HG03097 (cell line): ENCODE results near the gene TXNDC2.

ENCODE experiments used
- ATAC-seq: cut with Tn5 transposase; IDR thresholded peaks from one replicate; pipeline ENCODE4 v1.9.1; 2021; ENCODE audit not compliant: unreplicated experiment, low FRiP score

TXNDC2 gene

DNA sequence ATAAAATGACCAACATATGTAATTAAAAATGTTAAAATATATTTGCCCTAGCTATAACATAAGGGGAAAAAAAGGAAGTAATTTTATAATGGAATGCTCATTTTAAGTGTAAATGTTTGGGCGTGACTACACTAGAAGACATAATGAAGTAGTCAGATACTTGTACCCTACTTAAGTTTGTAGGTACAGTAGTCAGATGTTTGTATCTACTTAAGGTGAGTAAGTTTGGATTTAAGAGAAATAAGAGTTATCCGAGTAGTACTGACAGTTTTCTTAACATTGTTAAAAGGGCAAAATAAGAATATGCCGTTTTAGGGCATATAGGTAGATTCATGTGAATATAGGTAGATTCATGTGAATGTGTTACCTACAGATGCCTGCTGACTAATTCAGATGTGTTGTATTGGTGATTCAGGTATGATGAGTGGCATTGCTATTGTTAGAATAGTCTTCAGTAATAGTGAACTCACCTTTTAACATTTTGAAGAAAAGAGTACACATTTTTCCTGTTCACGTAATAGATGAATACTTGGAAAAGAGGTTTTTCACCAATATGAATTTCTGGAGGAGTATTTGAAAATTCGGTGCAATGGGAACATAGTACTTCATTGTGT lies 43.0 kb downstream of the TXNDC2 start:
- no peak for ATAC-seq

DNA sequence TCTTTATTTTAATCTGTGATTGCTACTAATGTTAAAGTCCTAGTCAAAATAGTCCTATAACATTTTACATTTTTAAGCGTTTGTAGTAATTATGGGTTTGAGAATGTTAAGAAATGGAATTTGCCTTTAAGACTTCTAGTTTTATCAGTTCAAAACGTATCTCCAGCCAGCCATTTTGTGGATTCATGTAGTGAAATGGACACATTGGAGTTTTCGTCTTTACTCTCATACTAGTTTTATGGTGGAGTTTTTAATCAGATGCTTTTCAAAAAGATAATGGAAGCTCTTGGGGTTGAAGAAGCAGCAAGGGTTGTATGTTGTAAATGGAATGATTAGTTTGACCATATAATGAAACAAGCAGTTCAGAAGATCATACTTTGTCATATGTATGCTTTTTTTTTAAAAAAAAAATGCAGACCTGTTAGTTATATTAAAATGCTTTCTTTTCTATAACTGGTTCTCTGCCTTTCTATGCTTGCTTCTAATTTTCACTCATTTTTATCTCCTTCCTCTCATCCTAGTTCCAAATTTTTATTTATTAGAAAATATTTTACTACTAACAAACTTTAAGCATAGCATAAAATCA lies 44.6 kb downstream of the TXNDC2 start:
- ATAC-seq = no peak

DNA sequence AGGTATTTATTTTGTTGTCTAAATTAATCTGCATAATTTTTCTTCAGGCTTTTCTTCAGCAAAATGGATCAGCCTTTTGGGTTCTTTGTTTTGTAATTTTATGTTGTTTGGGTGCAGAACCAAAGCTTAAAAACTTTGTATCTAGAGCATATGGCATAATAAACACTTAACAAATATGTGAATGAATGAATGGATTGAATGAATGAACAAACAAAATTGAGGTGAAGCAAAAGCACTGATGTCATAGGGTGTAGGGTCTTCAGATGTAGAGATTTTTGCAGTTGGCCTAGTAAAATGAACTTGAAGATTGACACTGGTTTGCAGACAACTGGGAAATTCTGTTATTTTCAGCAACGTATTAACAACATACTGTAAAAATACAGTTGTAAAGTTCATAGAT lies 45.4 kb downstream of the TXNDC2 start:
- ATAC-seq = no peak

DNA sequence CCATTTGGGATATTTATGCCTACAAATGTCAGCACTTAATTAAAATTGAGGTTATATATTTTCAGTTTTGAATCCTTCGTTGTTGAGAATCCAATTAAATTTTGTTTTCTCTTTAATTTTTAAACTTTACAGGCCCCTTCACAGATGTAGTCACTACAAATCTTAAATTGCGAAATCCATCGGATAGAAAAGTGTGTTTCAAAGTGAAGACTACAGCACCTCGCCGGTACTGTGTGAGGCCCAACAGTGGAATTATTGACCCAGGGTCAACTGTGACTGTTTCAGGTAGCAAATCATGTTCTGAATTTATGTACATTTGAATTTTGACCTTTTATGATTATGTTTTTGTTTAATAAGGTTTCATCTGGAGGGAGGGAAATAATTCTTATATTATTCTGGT lies 45.9 kb downstream of the TXNDC2 start:
- ATAC-seq = no peak

DNA sequence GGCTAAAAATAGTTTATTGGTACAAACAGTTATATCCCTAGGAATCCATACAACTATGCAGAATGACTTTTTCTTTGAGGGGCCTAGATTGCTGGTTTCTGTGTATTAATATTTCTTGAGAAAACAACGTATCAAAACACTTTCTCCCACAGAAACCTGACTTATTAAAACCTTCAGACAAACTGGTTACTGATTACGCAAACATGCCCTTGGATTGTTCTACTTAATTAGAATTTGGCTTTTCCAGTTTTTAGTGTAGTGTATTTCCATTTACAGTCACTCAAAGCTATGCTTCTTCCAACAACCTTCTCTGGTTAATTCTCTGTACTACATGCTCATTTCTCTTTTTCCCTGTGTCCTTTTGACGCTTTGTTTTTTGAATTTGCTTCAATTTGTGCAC lies 48.1 kb downstream of the TXNDC2 start:
- no peak for ATAC-seq

DNA sequence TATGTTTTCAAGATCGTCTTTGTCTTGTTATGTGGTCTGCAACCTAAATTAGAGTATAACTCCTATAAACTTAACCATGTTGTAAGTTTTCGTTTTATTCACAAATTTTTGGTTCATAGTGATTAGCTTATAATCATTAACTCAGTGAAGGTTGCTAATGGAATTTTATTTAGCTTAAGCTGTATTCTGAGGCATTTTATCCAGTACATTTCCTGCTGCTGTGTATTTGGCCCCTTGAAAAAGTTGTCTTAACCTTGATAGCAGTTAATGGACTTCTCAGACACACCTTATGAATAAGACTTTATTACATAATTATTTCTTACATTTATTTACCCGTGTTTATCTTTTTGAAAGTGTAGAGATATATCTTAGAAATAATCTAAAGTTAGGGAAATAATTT lies 48.5 kb downstream of the TXNDC2 start:
- ATAC-seq = no peak
